Measurements from ENCODE around the gene IGF2BP2. TPM values are rescaled to one million over a fixed set of nuclear protein-coding genes. Genes with fewer than 3 reads are reported as not detected.

The IGF2BP2 gene
- total and polyA plus RNA-seq, 2 of the 13 experiments (the other 11 are each of a cell fraction or from before 2014, with no cell fraction given), result 6.5 to 46.0 TPM

GRCh38 chr3:185606196-185606595 is 218.6 kb downstream of the IGF2BP2 start:
- Histone ChIP-seq H3K79me2 (ENCODE audit: insufficient read depth, low read length) (no peaks in the 10 kb centered on the region), H3K36me3 (replicated peaks in 1 of 2; ENCODE audit: control insufficient read depth in 1 of 2, insufficient read depth in 2 of 2, low read length in 2 of 2) (peaks cover 1 to 36% of the 10 kb centered on the region in 2 experiments; a peak in 4 of 5 replicates), H3K4me2 (ENCODE audit: low read depth, low read length) (no peak overlapping the region), H3K4me1 (ENCODE audit: insufficient read depth, low read length) (no peaks in the 10 kb centered on the region), H4K20me1 (ENCODE audit: insufficient read depth, low read length) (no peaks in the 10 kb centered on the region), H2AFZ (ENCODE audit: low read length) (no peak overlapping the region), H3K9ac (ENCODE audit: insufficient read depth, low read depth, low read length) (no peak overlapping the region), H3K4me3 (replicated peaks in 1 of 3; ENCODE audit: insufficient read depth in 1 of 3, low read depth in 2 of 3, low read length in 3 of 3) (no peak overlapping the region), H3K27me3 (ENCODE audit: control insufficient read depth in 1 of 2, insufficient read depth in 2 of 2, low read length in 2 of 2) (no peaks in the 10 kb centered on the region), H3K27ac (ENCODE audit: extremely low read length, insufficient read depth, low read length) (no peak overlapping the region), H3K9me3 (ENCODE audit: low read length) (no peaks in the 10 kb centered on the region)
- no peak for ATAC-seq
- ChIA-PET CTCF (ENCODE audit: low intra/inter-chr PET ratio, low total read pairs) (no interaction called here), POLR2A (no interaction called here)
- FAIRE-seq, result no peak
- BruUV-seq (replicated peaks), result no TSS peak
- 86% methylated on average over 4 of the region's 4 CpGs for WGBS (ENCODE audit: low lambda C conversion rate)
- TF ChIP-seq ZNF468 (CRISPR knock-in tag; IDR thresholded peaks at IDR 0.05) (no peak), PBX3 (CRISPR knock-in tag; IDR thresholded peaks at IDR 0.05; ENCODE audit: borderline replicate concordance) (no peak), PPARG (CRISPR knock-in tag; conservative IDR thresholded peaks at IDR 0.05) (no peak), HIVEP1 (CRISPR knock-in tag; IDR thresholded peaks at IDR 0.05) (no peak), NR2F1 (CRISPR knock-in tag; IDR thresholded peaks at IDR 0.05) (no peak), MAFK (conservative IDR thresholded peaks at IDR 0.05 in 1 of 2, IDR thresholded peaks at IDR 0.05 in 1 of 2; ENCODE audit: low read length in 2 of 2) (no peak), PAF1 (CRISPR knock-in tag; IDR thresholded peaks at IDR 0.05) (no peak), HMGXB4 (CRISPR knock-in tag; IDR thresholded peaks at IDR 0.05; ENCODE audit: borderline replicate concordance in 1 of 2, low read depth in 1 of 2) (no peak), ZBTB7A (CRISPR knock-in tag; IDR thresholded peaks at IDR 0.05) (no peak), MBD4 (IDR thresholded peaks at IDR 0.05; ENCODE audit: borderline replicate concordance, low read length) (no peak), ZNF337 (CRISPR knock-in tag; IDR thresholded peaks at IDR 0.05; ENCODE audit: borderline replicate concordance, low read depth) (no peak), ZC3H13 (CRISPR knock-in tag; IDR thresholded peaks at IDR 0.05) (no peak), HNF4A (CRISPR knock-in tag; IDR thresholded peaks at IDR 0.05) (no peak)
- TF ChIP-seq, protein P1, sequence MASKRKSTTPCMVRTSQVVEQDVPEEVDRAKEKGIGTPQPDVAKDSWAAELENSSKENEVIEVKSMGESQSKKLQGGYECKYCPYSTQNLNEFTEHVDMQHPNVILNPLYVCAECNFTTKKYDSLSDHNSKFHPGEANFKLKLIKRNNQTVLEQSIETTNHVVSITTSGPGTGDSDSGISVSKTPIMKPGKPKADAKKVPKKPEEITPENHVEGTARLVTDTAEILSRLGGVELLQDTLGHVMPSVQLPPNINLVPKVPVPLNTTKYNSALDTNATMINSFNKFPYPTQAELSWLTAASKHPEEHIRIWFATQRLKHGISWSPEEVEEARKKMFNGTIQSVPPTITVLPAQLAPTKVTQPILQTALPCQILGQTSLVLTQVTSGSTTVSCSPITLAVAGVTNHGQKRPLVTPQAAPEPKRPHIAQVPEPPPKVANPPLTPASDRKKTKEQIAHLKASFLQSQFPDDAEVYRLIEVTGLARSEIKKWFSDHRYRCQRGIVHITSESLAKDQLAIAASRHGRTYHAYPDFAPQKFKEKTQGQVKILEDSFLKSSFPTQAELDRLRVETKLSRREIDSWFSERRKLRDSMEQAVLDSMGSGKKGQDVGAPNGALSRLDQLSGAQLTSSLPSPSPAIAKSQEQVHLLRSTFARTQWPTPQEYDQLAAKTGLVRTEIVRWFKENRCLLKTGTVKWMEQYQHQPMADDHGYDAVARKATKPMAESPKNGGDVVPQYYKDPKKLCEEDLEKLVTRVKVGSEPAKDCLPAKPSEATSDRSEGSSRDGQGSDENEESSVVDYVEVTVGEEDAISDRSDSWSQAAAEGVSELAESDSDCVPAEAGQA (IDR thresholded peaks at IDR 0.05; ENCODE audit: low read depth), result no peak
- TF ChIP-seq, protein P1 (CRISPR knock-in tag; IDR thresholded peaks at IDR 0.05; ENCODE audit: borderline replicate concordance), result no peak
- no peak for DNase-seq (ENCODE audit: low spot score)
- intact Hi-C loops (cut with micrococcal nuclease; ENCODE audit: unreplicated experiment) (no loop called here), in situ Hi-C loops (cut with HindIII; ENCODE audit: extremely low pct_ligation_motif_present, low pct_unique_long_range_greater_than_20kb) (no loop called here)
